ENCODE measurements around the gene PRKAR2B. TPM values are rescaled to one million over a fixed set of nuclear protein-coding genes. Genes with fewer than 3 reads are reported as not detected.
A peak's percentile ranks its signal among the peaks of the same experiment; 100 is the strongest.
"Not testable (repeated sequence)": the region's sequence is repeated elsewhere in the genome, so short reads cannot be mapped to it uniquely, and the experiment has no call there.

Gene PRKAR2B
- polyA plus RNA-seq, 6 donors from 2014 or later: 1.1 to 4.9 (median 2.7) TPM; not detected in 1

GRCh38 chr7:107130487-107131220 is 86.1 kb downstream of the PRKAR2B start:
- Mint-ChIP-seq H3K27me3 (peaks cover 0 to 6% (median 0%) of the 10 kb centered on the region in 3 donors), H3K27ac (peak overlapping the region in 1 of 6 donors; percentile 41), H3K4me1 (peaks cover 11 to 15% (median 11%) of the 10 kb centered on the region in 3 donors), H3K4me3 (no peak overlapping the region), H3K9me3 (no peaks in the 10 kb centered on the region), H3K36me3 (no peaks in the 10 kb centered on the region)
- no peak for ATAC-seq (ENCODE audit: low read depth in 2 of 2)
- DNase-seq: no peak

GRCh38 chr7:107133396-107133795 is 88.9 kb downstream of the PRKAR2B start:
- Mint-ChIP-seq H3K27ac (no peak overlapping the region), H3K27me3 (peaks cover 0 to 6% (median 0%) of the 10 kb centered on the region in 3 donors), H3K9me3 (no peaks in the 10 kb centered on the region), H3K4me1 (no peaks in the 10 kb centered on the region), H3K36me3 (no peaks in the 10 kb centered on the region), H3K4me3 (no peak overlapping the region)
- no peak for DNase-seq
- no peak for ATAC-seq (ENCODE audit: low read depth in 2 of 2)

- no peak overlapping the region for H3K27ac Mint-ChIP-seq
- H3K27me3 Mint-ChIP-seq: no peaks in the 10 kb centered on the region
- H3K9me3 Mint-ChIP-seq: no peaks in the 10 kb centered on the region
- DNase-seq (no peak), ATAC-seq (ENCODE audit: low read depth in 2 of 2) (no peak)
- no peaks in the 10 kb centered on the region for H3K4me1 Mint-ChIP-seq
- H3K4me3 Mint-ChIP-seq: no peak overlapping the region
- no peaks in the 10 kb centered on the region for H3K36me3 Mint-ChIP-seq
These were observed 94.4 kb downstream of the PRKAR2B start for GRCh38 chr7:107138696-107139420.

- H3K36me3 Mint-ChIP-seq; ATAC-seq (ENCODE audit: low read depth in 2 of 2); H3K9me3 Mint-ChIP-seq; DNase-seq; H3K4me1 Mint-ChIP-seq; H3K27me3 Mint-ChIP-seq: not testable (repeated sequence)
- peak overlapping the region in 1 of 8 donors; percentile 29 for H3K4me3 Mint-ChIP-seq
- peak overlapping the region in 1 of 6 donors; percentile 88 for H3K27ac Mint-ChIP-seq
These were observed 99.4 kb downstream of the PRKAR2B start for GRCh38 chr7:107143875-107144274.

GRCh38 chr7:107145067-107145838 is 100.7 kb downstream of the PRKAR2B start:
- Mint-ChIP-seq H3K27me3 (no peaks in the 10 kb centered on the region), H3K4me3 (no peak overlapping the region), H3K4me1 (peaks cover 0 to 2% (median 0%) of the 10 kb centered on the region in 3 donors), H3K9me3 (no peaks in the 10 kb centered on the region), H3K27ac (peak overlapping the region in 1 of 6 donors; percentile 72), H3K36me3 (no peaks in the 10 kb centered on the region)
- ATAC-seq (ENCODE audit: low read depth in 2 of 2) (no peak), DNase-seq (no peak)

GRCh38 chr7:107147464-107148393 is 103.2 kb downstream of the PRKAR2B start:
- H3K4me1 Mint-ChIP-seq: peaks cover 0 to 2% (median 0%) of the 10 kb centered on the region in 3 donors
- H3K36me3 Mint-ChIP-seq: no peaks in the 10 kb centered on the region
- no peaks in the 10 kb centered on the region for H3K27me3 Mint-ChIP-seq
- ATAC-seq (ENCODE audit: low read depth in 2 of 2) (peak; percentile 75 to 80), DNase-seq (peak; percentile 19)
- H3K27ac Mint-ChIP-seq: no peak overlapping the region
- no peaks in the 10 kb centered on the region for H3K9me3 Mint-ChIP-seq
- no peak overlapping the region for H3K4me3 Mint-ChIP-seq

- Mint-ChIP-seq H3K27me3 (no peaks in the 10 kb centered on the region), H3K9me3 (no peaks in the 10 kb centered on the region), H3K36me3 (peaks cover 0 to under 1% of the 10 kb centered on the region in 2 donors), H3K27ac (no peak overlapping the region), H3K4me3 (no peak overlapping the region), H3K4me1 (peaks cover 0 to 2% (median 0%) of the 10 kb centered on the region in 3 donors)
- ATAC-seq (ENCODE audit: low read depth in 2 of 2): no peak
- DNase-seq: no peak
These were observed 104.2 kb downstream of the PRKAR2B start for GRCh38 chr7:107148721-107149120.

- Mint-ChIP-seq H3K36me3 (peaks cover 0 to 4% of the 10 kb centered on the region in 2 donors), H3K27me3 (no peaks in the 10 kb centered on the region), H3K27ac (no peak overlapping the region), H3K9me3 (no peaks in the 10 kb centered on the region), H3K4me1 (peaks cover 0 to 2% (median 0%) of the 10 kb centered on the region in 3 donors), H3K4me3 (no peak overlapping the region)
- ATAC-seq (ENCODE audit: low read depth in 2 of 2): no peak
- DNase-seq: no peak
These were observed 105.4 kb downstream of the PRKAR2B start for GRCh38 chr7:107149863-107150262.

GRCh38 chr7:107150375-107151073 is 106.0 kb downstream of the PRKAR2B start:
- peak; percentile 61 for DNase-seq
- peak; percentile 82 to 83 for ATAC-seq (ENCODE audit: low read depth in 2 of 2)
- Mint-ChIP-seq H3K36me3 (peaks cover 0 to 4% of the 10 kb centered on the region in 2 donors), H3K27me3 (no peaks in the 10 kb centered on the region), H3K4me3 (no peak overlapping the region), H3K27ac (no peak overlapping the region), H3K4me1 (peaks cover 0 to 2% (median 0%) of the 10 kb centered on the region in 3 donors), H3K9me3 (no peaks in the 10 kb centered on the region)

- DNase-seq (no peak), ATAC-seq (ENCODE audit: low read depth in 2 of 2) (no peak)
- H3K9me3 Mint-ChIP-seq: no peaks in the 10 kb centered on the region
- peaks cover 0 to 2% (median 0%) of the 10 kb centered on the region in 3 donors for H3K4me1 Mint-ChIP-seq
- peak overlapping the region in 1 of 6 donors; percentile 39 for H3K27ac Mint-ChIP-seq
- H3K36me3 Mint-ChIP-seq: peaks cover 0 to 4% of the 10 kb centered on the region in 2 donors
- H3K4me3 Mint-ChIP-seq: no peak overlapping the region
- H3K27me3 Mint-ChIP-seq: no peaks in the 10 kb centered on the region
These were observed 107.0 kb downstream of the PRKAR2B start for GRCh38 chr7:107151538-107151937.

- ATAC-seq (ENCODE audit: low read depth in 2 of 2) (no peak), DNase-seq (no peak)
- peak overlapping the region in 1 of 6 donors; percentile 46 for H3K27ac Mint-ChIP-seq
- no peak overlapping the region for H3K4me3 Mint-ChIP-seq
- peaks cover 0 to 4% of the 10 kb centered on the region in 2 donors for H3K36me3 Mint-ChIP-seq
- no peaks in the 10 kb centered on the region for H3K27me3 Mint-ChIP-seq
- peaks cover 0 to 2% (median 0%) of the 10 kb centered on the region in 3 donors for H3K4me1 Mint-ChIP-seq
- no peaks in the 10 kb centered on the region for H3K9me3 Mint-ChIP-seq
These were observed 107.5 kb downstream of the PRKAR2B start for GRCh38 chr7:107152011-107152410.

GRCh38 chr7:107154826-107155225 is 110.3 kb downstream of the PRKAR2B start:
- Mint-ChIP-seq H3K4me1 (no peaks in the 10 kb centered on the region), H3K9me3 (no peaks in the 10 kb centered on the region), H3K4me3 (no peak overlapping the region), H3K27me3 (no peaks in the 10 kb centered on the region), H3K27ac (no peak overlapping the region), H3K36me3 (peaks cover 0 to 4% of the 10 kb centered on the region in 2 donors)
- DNase-seq (no peak), ATAC-seq (ENCODE audit: low read depth in 2 of 2) (no peak)
